Right atrium auricular region (tissue), 2 donors: Measurements from ENCODE around the gene XRCC5. TPM values are rescaled to one million over a fixed set of nuclear protein-coding genes. Genes with fewer than 3 reads are reported as not detected.

Experiments
- DNase-seq: peaks from one replicate; pipeline ENCODE4 v3.0.0-alpha.2; 2019; ENCODE audit warnings: low spot score
- H3K27ac ChIP-seq, 2 donors: fragments of 200-600 bp; sonication (generic); 1 replicate in 1 of 2; 2 replicates in 1 of 2; pipeline ENCODE4 v1.5.1; 2016 to 2019
- H3K27me3 ChIP-seq, 2 donors: fragments of 200-600 bp; sonication (generic); one replicate each; pipeline versions ENCODE4 v1.5.1 to v1.6.0; 2017 to 2019
- H3K36me3 ChIP-seq: fragments of 200-600 bp; sonication (generic); one replicate; pipeline ENCODE4 v1.5.1; 2016
- H3K4me1 ChIP-seq, 2 donors: fragments of 200-600 bp; sonication (generic); one replicate each; pipeline versions ENCODE4 v1.5.1 to v1.6.0; 2017 to 2019
- H3K4me3 ChIP-seq, 2 donors: fragments of 200-600 bp; sonication (generic); 1 replicate in 1 of 2; 2 replicates in 1 of 2; pipeline ENCODE4 v1.5.1; 2017 to 2019; ENCODE audit warnings: mild to moderate bottlenecking in 1 of 2, moderate library complexity in 1 of 2
- H3K9me3 ChIP-seq, 2 donors: fragments of 200-600 bp; sonication (generic); one replicate each; pipeline ENCODE4 v1.5.1; 2019
- CTCF ChIP-seq, 2 donors: fragments of 200-600 bp; sonication (generic); IDR thresholded peaks; one replicate each; pipeline ENCODE4 v1.5.1; 2019; ENCODE audit warnings: antibody characterized with exemption in 2 of 2
- total RNA-seq, 2 donors: library from RNA; depleted of rRNA; stranded (reverse); fragments of >200 nt; gene quantifications; one replicate each; pipeline ENCODE4 v1.1.0, GENCODE V29; 2016

The XRCC5 gene
- total RNA-seq, 2 donors from 2014 or later = 89.9 to 93.7 TPM

- TF ChIP-seq CTCF (IDR thresholded peaks at IDR 0.05) = no peak
- Histone ChIP-seq H3K27me3 (no peaks in the 10 kb centered on the region), H3K36me3 (no peaks in the 10 kb centered on the region), H3K4me1 (no peaks in the 10 kb centered on the region), H3K27ac (no peak overlapping the region), H3K4me3 (no peak overlapping the region), H3K9me3 (no peaks in the 10 kb centered on the region)
- DNase-seq = no peak
These were observed 110.7 kb downstream of the XRCC5 start for GRCh38 chr2:216219861-216220260.

- Histone ChIP-seq H3K36me3 (no peaks in the 10 kb centered on the region), H3K4me3 (no peak overlapping the region), H3K27me3 (no peaks in the 10 kb centered on the region), H3K4me1 (no peaks in the 10 kb centered on the region), H3K9me3 (no peaks in the 10 kb centered on the region), H3K27ac (no peak overlapping the region)
- DNase-seq = no peak
- no peak for TF ChIP-seq CTCF (IDR thresholded peaks at IDR 0.05)
These were observed 111.8 kb downstream of the XRCC5 start for GRCh38 chr2:216220976-216221375.

- Histone ChIP-seq H3K27me3 (no peaks in the 10 kb centered on the region), H3K9me3 (no peaks in the 10 kb centered on the region), H3K36me3 (no peaks in the 10 kb centered on the region), H3K27ac (no peak overlapping the region), H3K4me1 (no peaks in the 10 kb centered on the region), H3K4me3 (no peak overlapping the region)
- TF ChIP-seq CTCF (IDR thresholded peaks at IDR 0.05) = no peak
- no peak for DNase-seq
These were observed 112.7 kb downstream of the XRCC5 start for GRCh38 chr2:216221811-216222210.

- no peaks in the 10 kb centered on the region for H3K4me1 ChIP-seq
- DNase-seq = no peak
- TF ChIP-seq CTCF (IDR thresholded peaks at IDR 0.05) = no peak
- no peaks in the 10 kb centered on the region for H3K27me3 ChIP-seq
- H3K4me3 ChIP-seq = no peak overlapping the region
- H3K27ac ChIP-seq = no peak overlapping the region
- H3K9me3 ChIP-seq = no peaks in the 10 kb centered on the region
- H3K36me3 ChIP-seq = no peaks in the 10 kb centered on the region
These were observed 113.7 kb downstream of the XRCC5 start for GRCh38 chr2:216222650-216223352.

GRCh38 chr2:216224388-216224787 is 115.2 kb downstream of the XRCC5 start:
- TF ChIP-seq CTCF (IDR thresholded peaks at IDR 0.05) = no peak
- no peak overlapping the region for H3K27ac ChIP-seq
- H3K4me3 ChIP-seq = no peak overlapping the region

More at GRCh38 chr2:216224388-216224787, 115.2 kb downstream of the XRCC5 start:
- Histone ChIP-seq H3K4me1 (no peaks in the 10 kb centered on the region), H3K27me3 (no peaks in the 10 kb centered on the region), H3K9me3 (no peaks in the 10 kb centered on the region), H3K36me3 (no peaks in the 10 kb centered on the region)
- DNase-seq = no peak
